DND-41 (cell line): ENCODE data around the gene TMEM163.

Experiments
- CTCF ChIP-seq: IDR thresholded peaks from 2 replicates; pipeline ENCODE4 v1.5.1; 2012; ENCODE audit warnings: borderline replicate concordance, low read length, moderate library complexity, mild to moderate bottlenecking; ENCODE audit not compliant: poor library complexity, severe bottlenecking; ENCODE audit errors: extremely low read depth
- EZH2 ChIP-seq: IDR thresholded peaks from 3 replicates; pipeline ENCODE4 v1.6.1; 2012; ENCODE audit warnings: borderline replicate concordance, low read depth, mild to moderate bottlenecking, moderate library complexity, low read length, inconsistent platforms; ENCODE audit not compliant: severe bottlenecking

- TF ChIP-seq EZH2 (no peak), CTCF (no peak)
Measured at GRCh38 chr2:134498654-134499053, 220.1 kb downstream of the TMEM163 start.
